ENCODE results near the gene SLC9B1.
"Not testable (repeated sequence)": the region's sequence is repeated elsewhere in the genome, so short reads cannot be mapped to it uniquely, and the experiment has no call there.

Gene SLC9B1

GRCh38 chr4:103011378-103012025 is 8.0 kb downstream of the SLC9B1 start:
- DNase-seq (ENCODE audit: low read depth in 2 of 2) = no peak

- no peak for DNase-seq (ENCODE audit: low read depth in 2 of 2)
These were observed 8.7 kb downstream of the SLC9B1 start for GRCh38 chr4:103010804-103011203.

GRCh38 chr4:103008875-103009729 is 10.4 kb downstream of the SLC9B1 start:
- DNase-seq (ENCODE audit: low read depth in 2 of 2) = no peak

GRCh38 chr4:103002551-103002950 is 17.0 kb downstream of the SLC9B1 start:
- DNase-seq (ENCODE audit: low read depth in 2 of 2) = no peak

- no peak for DNase-seq (ENCODE audit: low read depth in 2 of 2)
These were observed 24.7 kb downstream of the SLC9B1 start for GRCh38 chr4:102994803-102995202.

GRCh38 chr4:102993985-102994384 is 25.5 kb downstream of the SLC9B1 start:
- not testable (repeated sequence) for DNase-seq (ENCODE audit: low read depth in 2 of 2)

GRCh38 chr4:102988429-102989020 is 31.0 kb downstream of the SLC9B1 start:
- no peak for DNase-seq (ENCODE audit: low read depth in 2 of 2)

DNA sequence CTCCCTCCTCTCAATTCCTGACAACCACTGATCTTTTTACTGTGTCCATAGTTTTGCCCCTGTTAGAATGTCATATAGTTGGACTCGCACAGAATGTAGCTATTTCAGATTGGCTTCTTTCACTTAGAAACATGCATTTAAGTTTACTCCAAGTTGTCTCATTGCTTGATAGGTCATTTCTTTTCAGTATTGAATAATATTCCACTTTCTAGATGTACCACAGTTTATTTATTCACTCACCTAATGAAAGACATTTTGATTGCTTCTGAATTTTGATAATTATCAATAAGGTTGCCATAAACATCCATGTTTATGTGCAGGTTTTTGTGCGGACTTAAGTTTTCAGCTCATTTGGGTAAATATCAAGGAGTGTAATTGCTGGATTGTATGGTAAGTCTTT is 38.5 kb downstream of the SLC9B1 start:
- DNase-seq (ENCODE audit: low read depth in 2 of 2) = no peak

DNA sequence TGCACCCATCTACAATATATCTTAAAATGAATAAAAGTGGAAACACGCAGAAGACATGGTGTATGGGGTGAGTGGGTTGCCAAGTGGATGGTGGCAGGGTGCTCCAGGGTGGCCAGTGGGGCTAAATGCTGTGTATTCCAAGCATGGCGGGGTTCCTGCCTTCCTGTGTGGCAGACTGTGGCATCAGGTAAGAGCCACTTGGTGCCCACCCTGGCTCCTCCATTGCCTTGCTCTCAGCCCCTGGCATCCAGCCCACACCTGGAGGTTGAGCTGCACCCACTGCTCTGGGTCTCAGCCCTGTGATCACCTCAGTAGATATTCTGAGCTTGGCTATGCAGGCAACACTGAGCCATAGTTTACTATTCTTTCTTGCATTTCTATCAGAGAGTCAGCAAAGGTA is 57.7 kb downstream of the SLC9B1 start:
- not testable (repeated sequence) for DNase-seq (ENCODE audit: low read depth in 2 of 2)

GRCh38 chr4:102959496-102959895 is 60.0 kb downstream of the SLC9B1 start:
- DNase-seq (ENCODE audit: low read depth in 2 of 2) = no peak

DNA sequence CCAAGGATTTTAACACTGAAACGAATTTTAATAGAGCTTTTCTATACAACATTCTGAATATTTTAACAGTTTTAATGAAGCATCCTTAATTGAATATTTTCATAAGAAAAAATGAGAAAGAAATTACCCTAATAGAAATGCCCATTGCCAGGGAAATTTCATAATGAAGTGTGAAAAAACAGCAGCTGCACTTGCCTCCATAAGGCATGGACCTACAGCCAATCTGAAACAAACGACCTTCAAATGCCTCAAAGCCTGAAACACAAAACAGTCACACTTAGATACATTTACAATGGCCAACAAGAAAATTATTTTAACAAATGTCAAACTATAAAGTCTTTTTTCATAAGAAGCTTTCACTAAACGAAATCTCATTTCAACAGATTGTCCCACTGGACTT is 74.4 kb downstream of the SLC9B1 start:
- DNase-seq (ENCODE audit: low read depth in 2 of 2) = no peak

- not testable (repeated sequence) for DNase-seq (ENCODE audit: low read depth in 2 of 2)
These were observed 81.4 kb downstream of the SLC9B1 start for GRCh38 chr4:102938063-102938462.

DNA sequence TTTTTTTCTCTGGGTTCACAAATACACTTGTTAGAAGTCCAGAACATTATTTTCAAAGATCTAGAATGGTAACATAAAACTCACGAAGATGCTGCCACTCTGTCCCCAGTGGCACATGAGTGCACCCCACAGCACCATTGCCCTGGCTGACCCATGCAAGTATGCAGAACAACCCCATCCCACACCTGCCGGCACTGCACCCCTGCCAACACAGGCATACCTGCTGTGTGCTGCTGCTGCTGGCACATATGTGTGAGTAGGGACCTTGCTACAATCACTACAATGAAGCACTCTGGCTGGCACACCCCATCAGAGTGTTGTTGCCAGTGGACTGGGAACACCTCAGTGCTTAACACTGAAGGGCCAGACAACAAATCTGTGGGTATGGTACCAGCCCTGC is 83.8 kb downstream of the SLC9B1 start:
- DNase-seq (ENCODE audit: low read depth in 2 of 2) = no peak

DNA sequence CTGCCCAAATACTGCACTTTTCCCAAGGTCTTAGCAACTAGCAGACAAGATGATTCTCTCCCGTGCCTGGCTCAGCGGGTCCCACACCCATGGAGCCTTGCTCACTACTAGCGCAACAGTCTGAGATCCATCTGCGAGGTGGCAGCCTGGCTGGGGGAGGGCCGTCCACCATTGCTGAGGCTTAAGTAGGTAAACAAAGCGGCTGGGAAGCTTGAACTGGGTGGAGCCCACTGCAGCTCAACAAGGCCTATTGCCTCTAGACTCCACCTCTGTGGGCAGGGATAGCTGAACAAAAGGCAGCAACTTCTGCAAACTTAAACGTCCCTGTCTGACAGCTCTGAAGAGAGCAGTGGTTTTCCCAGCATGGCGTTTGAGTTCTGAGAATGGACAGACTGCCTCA is 99.8 kb downstream of the SLC9B1 start:
- DNase-seq (ENCODE audit: low read depth in 2 of 2) = not testable (repeated sequence)

DNA sequence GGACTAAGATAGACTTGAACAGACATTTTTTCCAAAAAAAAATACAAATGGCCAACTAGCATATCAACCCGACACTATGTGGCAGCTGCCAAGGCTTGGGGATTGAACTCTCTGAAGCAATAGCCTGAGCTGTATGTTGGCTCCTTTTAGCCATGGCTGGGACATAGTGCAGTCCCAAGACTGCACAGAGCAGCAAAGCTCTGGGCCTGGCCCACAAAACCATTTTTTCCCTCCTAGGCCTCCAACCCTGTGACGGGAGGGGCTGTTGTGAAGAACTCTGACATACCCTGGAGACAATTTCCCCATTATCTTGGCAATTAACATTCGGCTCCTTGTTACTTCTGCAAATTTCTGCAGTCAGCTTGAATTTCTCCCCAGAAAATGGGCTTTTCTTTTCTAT is 100.6 kb downstream of the SLC9B1 start:
- DNase-seq (ENCODE audit: low read depth in 2 of 2) = no peak

DNA sequence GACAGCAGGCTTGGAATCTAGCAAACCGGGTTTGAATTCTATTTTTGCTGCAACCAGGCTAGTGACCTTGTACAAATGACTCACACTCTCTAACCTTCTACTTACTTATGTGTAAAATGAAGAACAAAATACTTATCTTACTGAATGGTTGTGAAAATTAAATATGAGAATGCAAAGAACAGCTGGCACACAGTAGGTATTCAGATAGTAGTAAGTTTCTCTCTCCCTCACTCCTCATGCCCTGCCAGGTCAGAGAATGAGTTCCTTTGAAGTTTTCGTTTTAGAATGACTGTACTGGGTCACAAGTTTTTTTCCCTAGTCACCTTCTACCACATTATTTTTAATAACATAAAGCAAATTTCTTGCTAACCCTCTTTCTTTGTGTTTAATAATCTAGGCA is 117.7 kb downstream of the SLC9B1 start:
- DNase-seq (ENCODE audit: low read depth in 2 of 2) = no peak

- not testable (repeated sequence) for DNase-seq (ENCODE audit: low read depth in 2 of 2)
These were observed 121.9 kb downstream of the SLC9B1 start for GRCh38 chr4:102897610-102898009.

GRCh38 chr4:102896547-102896946 is 123.0 kb downstream of the SLC9B1 start:
- DNase-seq (ENCODE audit: low read depth in 2 of 2) = not testable (repeated sequence)

DNA sequence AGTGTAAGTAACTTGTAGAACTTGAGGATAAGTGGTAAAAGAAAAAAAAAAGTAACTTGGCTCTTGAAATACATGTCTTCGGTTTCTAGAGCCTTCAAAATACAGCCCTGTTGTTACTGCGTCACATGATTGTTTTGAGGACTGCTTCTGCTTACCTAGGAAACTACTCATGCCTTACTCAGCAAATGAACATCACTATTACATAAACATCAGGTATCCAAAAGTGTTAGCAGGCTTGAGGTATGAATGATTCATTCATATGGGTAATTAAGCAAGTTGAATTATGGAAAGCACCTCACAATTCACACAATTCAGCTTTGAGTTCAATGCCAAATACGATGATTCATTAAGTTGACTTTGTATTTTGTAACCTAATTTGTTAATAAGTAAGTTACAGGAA is 129.6 kb downstream of the SLC9B1 start:
- not testable (repeated sequence) for DNase-seq (ENCODE audit: low read depth in 2 of 2)

DNA sequence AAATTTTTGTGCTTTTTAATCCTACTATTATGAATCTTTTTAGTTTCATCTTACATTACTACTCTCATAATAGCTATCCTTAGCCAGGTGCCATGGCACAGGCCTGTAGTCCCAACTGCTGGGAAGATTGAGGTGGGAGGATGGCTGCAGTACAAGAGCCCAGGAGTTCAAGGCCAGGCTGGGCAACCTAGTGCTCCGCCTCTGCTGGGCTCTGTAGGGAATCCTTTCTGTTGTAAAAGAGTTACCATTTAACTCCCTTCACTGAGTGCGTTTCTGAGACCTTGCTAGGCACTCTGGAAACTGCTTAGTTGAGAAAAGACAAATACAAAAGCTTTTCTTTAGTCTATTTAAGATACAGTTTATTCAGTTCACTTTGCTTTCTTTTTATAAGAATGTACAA is 130.9 kb downstream of the SLC9B1 start:
- DNase-seq (ENCODE audit: low read depth in 2 of 2) = not testable (repeated sequence)

- no peak for DNase-seq (ENCODE audit: low read depth in 2 of 2)
These were observed 136.2 kb downstream of the SLC9B1 start for GRCh38 chr4:102883278-102883677.

- DNase-seq (ENCODE audit: low read depth in 2 of 2) = no peak
These were observed 138.2 kb downstream of the SLC9B1 start for GRCh38 chr4:102881343-102881742.

GRCh38 chr4:102878901-102879300 is 140.6 kb downstream of the SLC9B1 start:
- DNase-seq (ENCODE audit: low read depth in 2 of 2) = no peak

Data from stimulated activated CD8-positive, alpha-beta memory T cell treated with anti-CD3 and anti-CD28 coated beads, Interleukin-2, amount 100 ng/mL, for 1 hour (primary cell).